Mesodermal cell (in vitro differentiated cells): ENCODE measurements around the gene RASA3.
"Not testable (repeated sequence)": the region's sequence is repeated elsewhere in the genome, so short reads cannot be mapped to it uniquely, and the experiment has no call there.

ENCODE experiments used
- H3K27ac ChIP-seq: 2 replicates; pipeline ENCODE4 v1.7.0; 2013; ENCODE audit warnings: mild to moderate bottlenecking, low read depth, low read length, moderate library complexity; ENCODE audit not compliant: severe bottlenecking
- H3K36me3 ChIP-seq: 2 replicates; pipeline ENCODE4 v1.7.1; 2013; ENCODE audit warnings: mild to moderate bottlenecking, low read length, moderate library complexity; ENCODE audit not compliant: control insufficient read depth, insufficient read depth
- H3K4me1 ChIP-seq: one replicate; pipeline ENCODE4 v1.7.1; 2013; ENCODE audit warnings: mild to moderate bottlenecking, low read length; ENCODE audit not compliant: insufficient read depth, control insufficient read depth, poor library complexity, severe bottlenecking
- H3K4me3 ChIP-seq: 2 replicates; pipeline ENCODE4 v1.7.0; 2013; ENCODE audit warnings: low read length, control low read depth, mild to moderate bottlenecking; ENCODE audit not compliant: insufficient read depth, poor library complexity, severe bottlenecking; ENCODE audit errors: extremely low read depth
- H3K9me3 ChIP-seq: 2 replicates; pipeline ENCODE4 v1.7.1; 2013; ENCODE audit warnings: mild to moderate bottlenecking, low read length, moderate library complexity; ENCODE audit not compliant: control insufficient read depth
- WGBS, 2 experiments: methylation state at CpG; one replicate each; pipeline ENCODE4 v1.1.5; 2013; ENCODE audit warnings: missing lambda C conversion rate in 2 of 2; ENCODE audit not compliant: insufficient coverage in 2 of 2; 5-methylcytosine and 5-hydroxymethylcytosine counted together

The RASA3 gene

GRCh38 chr13:113996081-113996911, 136.1 kb downstream of the RASA3 start:
- whole genome bisulfite sequencing, 2 experiments, result 95% methylated on average over 35 to 37 of the region's 38 CpGs
- Histone ChIP-seq H3K4me1 (no peaks in the 10 kb centered on the region), H3K9me3 (no peaks in the 10 kb centered on the region), H3K36me3 (peaks cover 95% of the 10 kb centered on the region), H3K27ac (no peak overlapping the region), H3K4me3 (no peak overlapping the region)

GRCh38 chr13:113995051-113995601, 137.3 kb downstream of the RASA3 start:
- Histone ChIP-seq H3K36me3 (peaks cover 95% of the 10 kb centered on the region), H3K4me1 (no peaks in the 10 kb centered on the region), H3K9me3 (no peaks in the 10 kb centered on the region), H3K27ac (no peak overlapping the region), H3K4me3 (no peak overlapping the region)
- WGBS, 2 experiments, result 88 to 92% methylated on average over 22 of the region's 23 CpGs

GRCh38 chr13:113992276-113993005, 140.0 kb downstream of the RASA3 start:
- H3K4me3 ChIP-seq, result no peak overlapping the region
- H3K27ac ChIP-seq, result no peak overlapping the region
- WGBS, 2 experiments, result 95 to 98% methylated on average over 13 to 18 of the region's 21 CpGs
- H3K9me3 ChIP-seq, result no peaks in the 10 kb centered on the region
- H3K36me3 ChIP-seq, result peaks cover 84% of the 10 kb centered on the region
- H3K4me1 ChIP-seq, result no peaks in the 10 kb centered on the region

GRCh38 chr13:113991676-113992179, 140.7 kb downstream of the RASA3 start:
- Histone ChIP-seq H3K4me3 (no peak overlapping the region), H3K27ac (no peak overlapping the region), H3K4me1 (no peaks in the 10 kb centered on the region), H3K36me3 (peaks cover 78% of the 10 kb centered on the region), H3K9me3 (no peaks in the 10 kb centered on the region)
- 92 to 99% methylated on average over 6 of the region's 11 CpGs for WGBS, 2 experiments

- H3K4me1 ChIP-seq, result no peaks in the 10 kb centered on the region
- H3K9me3 ChIP-seq, result no peaks in the 10 kb centered on the region
- peaks cover 73% of the 10 kb centered on the region for H3K36me3 ChIP-seq
- H3K4me3 ChIP-seq, result no peak overlapping the region
- 96% methylated on average over 9 to 10 of the region's 10 CpGs for WGBS, 2 experiments
- H3K27ac ChIP-seq, result no peak overlapping the region
These were observed 141.2 kb downstream of the RASA3 start for GRCh38 chr13:113991191-113991669.

- Histone ChIP-seq H3K27ac (no peak overlapping the region), H3K4me3 (no peak overlapping the region)
These were observed 142.0 kb downstream of the RASA3 start for GRCh38 chr13:113990321-113990837.

GRCh38 chr13:113989585-113990300, 142.7 kb downstream of the RASA3 start:
- Histone ChIP-seq H3K27ac (no peak overlapping the region), H3K36me3 (peaks cover 59% of the 10 kb centered on the region), H3K9me3 (no peaks in the 10 kb centered on the region), H3K4me1 (no peaks in the 10 kb centered on the region), H3K4me3 (no peak overlapping the region)
- WGBS, 2 experiments, result 95 to 97% methylated on average over 4 to 6 of the region's 8 CpGs

More at GRCh38 chr13:113990321-113990837, 142.0 kb downstream of the RASA3 start:
- H3K4me1 ChIP-seq, result no peaks in the 10 kb centered on the region
- no peaks in the 10 kb centered on the region for H3K9me3 ChIP-seq
- peaks cover 65% of the 10 kb centered on the region for H3K36me3 ChIP-seq
- WGBS, 2 experiments, result 98 to 100% methylated on average over 8 to 9 of the region's 9 CpGs

GRCh38 chr13:113988859-113989258, 143.6 kb downstream of the RASA3 start:
- 99 to 100% methylated on average over 6 of the region's 6 CpGs for WGBS, 2 experiments
- H3K4me1 ChIP-seq, H3K27ac ChIP-seq, H3K4me3 ChIP-seq, H3K9me3 ChIP-seq: not testable (repeated sequence)
- H3K36me3 ChIP-seq, result peaks cover 52% of the 10 kb centered on the region

GRCh38 chr13:113982296-113982661, 150.1 kb downstream of the RASA3 start:
- no peak overlapping the region for H3K27ac ChIP-seq
- 96 to 97% methylated on average over 14 of the region's 15 CpGs for WGBS, 2 experiments
- H3K4me1 ChIP-seq, result peaks cover 5% of the 10 kb centered on the region
- no peak overlapping the region for H3K4me3 ChIP-seq
- peaks cover 53% of the 10 kb centered on the region for H3K36me3 ChIP-seq
- no peaks in the 10 kb centered on the region for H3K9me3 ChIP-seq
